GM12878 (cell line): ENCODE data around the gene COL26A1.
"Not testable (repeated sequence)": the region's sequence is repeated elsewhere in the genome, so short reads cannot be mapped to it uniquely, and the experiment has no call there.

ENCODE experiments used
- BCL11A ChIP-seq: IDR thresholded peaks from 2 replicates; pipeline ENCODE4 v1.6.1; 2011; ENCODE audit warnings: low read depth, low read length
- NFIC ChIP-seq: IDR thresholded peaks from 2 replicates; pipeline ENCODE4 v1.6.1; 2012; ENCODE audit warnings: low read depth, mild to moderate bottlenecking, inconsistent platforms, low read length, moderate library complexity
- POLR2A ChIP-seq: IDR thresholded peaks from 2 replicates; pipeline ENCODE4 v1.6.1; 2011; ENCODE audit warnings: low read depth, mild to moderate bottlenecking, low read length
- REST ChIP-seq: IDR thresholded peaks from 2 replicates; pipeline ENCODE4 v1.6.1; 2012; ENCODE audit warnings: mild to moderate bottlenecking, low read depth, low read length

- not testable (repeated sequence) for TF ChIP-seq NFIC, BCL11A, POLR2A, REST
These were observed 128.8 kb downstream of the COL26A1 start for GRCh38 chr7:101491442-101491841.
